Cardiac fibroblast (primary cell): ENCODE data around the gene RMND5B.

Experiments
- DNase-seq, 2 donors: peaks; one replicate each; pipeline versions ENCODE4 v3.0.0 to v3.0.0-alpha.2; 2010; ENCODE audit warnings: low read depth in 2 of 2
- H3K4me3 ChIP-seq, 2 donors: replicated peaks in 1 of 2; 1 replicate in 1 of 2; 2 replicates in 1 of 2; pipeline ENCODE4 v1.5.1; 2011; ENCODE audit warnings: low read depth in 2 of 2, low read length in 2 of 2, mild to moderate bottlenecking in 2 of 2, moderate library complexity in 1 of 2
- CTCF ChIP-seq: IDR thresholded peaks from one replicate; pipeline ENCODE4 v1.5.1; 2011; ENCODE audit warnings: low read depth, mild to moderate bottlenecking, low read length, inconsistent platforms

The RMND5B gene

GRCh38 chr5:178186427-178186826 is 55.6 kb downstream of the RMND5B start:
- DNase-seq = no peak
- no peak for TF ChIP-seq CTCF
- H3K4me3 ChIP-seq = no peak overlapping the region

- no peak for DNase-seq
- no peak for TF ChIP-seq CTCF
- H3K4me3 ChIP-seq = no peak within 1 kb of the TSS
Measured at GRCh38 chr5:178187014-178187413, 56.2 kb downstream of the RMND5B start, which contains the start of gene GMCL2. GMCL2 (minus strand) TSS chr5:178187371; CDS start chr5:178187299, 72 bp downstream.

- no peak for TF ChIP-seq CTCF
- DNase-seq = no peak
- H3K4me3 ChIP-seq = no peak overlapping the region
Measured at GRCh38 chr5:178189433-178189832, 58.6 kb downstream of the RMND5B start.

GRCh38 chr5:178191661-178192060 is 60.8 kb downstream of the RMND5B start:
- no peak for DNase-seq
- TF ChIP-seq CTCF = no peak
- no peak overlapping the region for H3K4me3 ChIP-seq

- no peak overlapping the region for H3K4me3 ChIP-seq
- DNase-seq = no peak
- no peak for TF ChIP-seq CTCF
Measured at GRCh38 chr5:178192244-178192643, 61.4 kb downstream of the RMND5B start.

- no peak overlapping the region for H3K4me3 ChIP-seq
- DNase-seq = no peak
- no peak for TF ChIP-seq CTCF
Measured at GRCh38 chr5:178192787-178193186, 62.0 kb downstream of the RMND5B start.

GRCh38 chr5:178193251-178193809 is 62.5 kb downstream of the RMND5B start:
- TF ChIP-seq CTCF = no peak
- no peak for DNase-seq
- no peak overlapping the region for H3K4me3 ChIP-seq
